T47D (cell line): ENCODE measurements around the gene FGF18.
"Not testable (repeated sequence)": the region's sequence is repeated elsewhere in the genome, so short reads cannot be mapped to it uniquely, and the experiment has no call there.

Experiments used
- DNase-seq, 2 experiments: peaks; one replicate each; pipeline versions ENCODE4 v3.0.0 to v3.0.0-alpha.2; 2011 to 2012; ENCODE audit warnings: low read depth in 1 of 2, low spot score in 1 of 2
- JUND ChIP-seq: IDR thresholded peaks from 2 replicates; pipeline ENCODE4 v1.6.1; 2012; ENCODE audit warnings: low read depth
- in situ Hi-C: cut with HindIII; loops from 2 replicates; pipeline ENCODE4 v1.10.0; 2016; ENCODE audit warnings: low sequenced_read_pairs, low pct_unique_long_range_greater_than_20kb

Gene FGF18

DNA sequence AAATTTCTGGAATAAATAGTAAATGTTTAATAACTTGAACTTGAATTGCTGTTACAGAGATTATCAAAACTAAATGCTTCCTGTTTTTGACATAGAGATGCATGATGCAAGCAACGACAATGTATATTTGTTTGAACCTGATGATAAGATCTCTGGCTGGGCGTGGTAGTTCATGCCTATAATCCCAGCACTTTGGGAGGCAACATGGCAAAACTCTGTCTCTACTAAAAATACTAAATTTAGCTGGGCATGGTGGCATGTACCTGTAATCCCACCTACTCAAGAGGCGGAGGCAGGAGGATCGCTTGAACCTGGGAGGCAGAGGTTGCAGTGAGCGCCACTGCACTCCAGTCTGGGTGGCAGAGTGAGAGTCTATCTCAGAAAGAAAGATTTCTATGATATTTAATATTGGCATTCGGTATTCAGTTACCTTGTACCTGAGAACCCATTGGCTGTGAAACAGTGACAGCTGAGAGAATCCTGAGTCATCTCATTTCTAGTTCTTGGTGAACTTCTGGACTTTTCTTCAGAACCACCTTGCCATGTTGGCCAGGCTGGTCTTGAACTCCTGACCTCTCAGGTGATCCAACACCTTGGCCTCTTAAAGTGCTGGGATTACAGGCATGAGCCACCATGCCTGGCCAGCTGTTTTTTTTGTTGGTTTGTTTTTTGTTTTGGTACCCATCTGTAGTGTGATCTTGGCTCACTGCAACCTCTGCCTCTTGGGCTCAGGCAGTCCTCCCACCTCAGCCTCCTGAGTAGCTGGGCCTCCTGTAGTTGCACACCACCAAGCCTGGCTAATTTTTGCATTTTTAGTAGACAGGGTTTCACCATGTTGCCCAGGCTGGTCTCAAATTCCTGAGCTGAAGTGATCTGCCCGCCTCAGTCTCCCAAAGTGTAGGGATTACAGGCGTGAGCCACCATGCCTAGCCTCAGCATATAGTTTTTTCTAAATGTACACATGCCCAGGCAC is 10.0 kb upstream of the FGF18 start:
- in situ Hi-C loops: no loop called here
- no peak for TF ChIP-seq JUND
- DNase-seq: peak in 1 of 2 experiments; percentile 52

DNA sequence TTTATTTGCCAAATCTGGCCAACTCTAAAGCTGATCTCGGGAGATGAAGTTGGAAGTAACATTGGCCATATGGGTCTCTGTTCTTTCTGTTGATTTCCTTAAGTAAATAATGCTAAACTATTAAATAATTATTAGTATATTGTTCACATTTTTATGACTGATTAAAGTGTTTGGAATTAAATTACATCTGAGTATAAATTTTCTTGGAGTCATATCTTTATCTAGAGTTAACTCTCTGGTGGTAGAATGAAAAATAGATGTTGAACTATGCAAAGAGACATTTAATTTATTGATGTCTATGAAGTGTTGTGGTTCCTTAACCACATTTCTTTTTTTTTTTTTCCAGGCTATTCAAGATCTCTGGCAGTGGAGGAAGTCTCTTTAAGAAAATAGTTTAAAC is 9.3 kb upstream of the FGF18 start:
- no peak for DNase-seq
- no peak for TF ChIP-seq JUND
- in situ Hi-C loops: no loop called here

DNA sequence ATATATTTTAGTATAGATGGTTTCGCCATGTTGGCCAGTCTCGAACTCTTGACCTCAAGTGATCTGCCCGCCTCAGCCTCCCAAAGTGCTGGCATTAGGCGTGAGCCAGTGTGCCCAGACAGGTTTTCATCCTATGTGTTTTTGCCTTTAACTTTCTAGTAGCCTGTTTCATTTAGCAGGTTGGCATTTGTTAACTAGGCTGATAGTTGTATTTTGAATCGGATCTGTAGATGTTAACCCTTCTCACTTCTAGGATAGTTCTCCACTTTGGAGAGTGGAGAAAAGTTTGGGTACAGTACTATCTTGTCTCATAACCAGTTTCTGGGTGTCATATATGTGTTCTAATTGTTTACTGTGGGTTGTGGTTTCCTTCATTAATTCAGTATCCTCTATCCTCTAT is 7.3 kb upstream of the FGF18 start:
- no peak for DNase-seq

DNA sequence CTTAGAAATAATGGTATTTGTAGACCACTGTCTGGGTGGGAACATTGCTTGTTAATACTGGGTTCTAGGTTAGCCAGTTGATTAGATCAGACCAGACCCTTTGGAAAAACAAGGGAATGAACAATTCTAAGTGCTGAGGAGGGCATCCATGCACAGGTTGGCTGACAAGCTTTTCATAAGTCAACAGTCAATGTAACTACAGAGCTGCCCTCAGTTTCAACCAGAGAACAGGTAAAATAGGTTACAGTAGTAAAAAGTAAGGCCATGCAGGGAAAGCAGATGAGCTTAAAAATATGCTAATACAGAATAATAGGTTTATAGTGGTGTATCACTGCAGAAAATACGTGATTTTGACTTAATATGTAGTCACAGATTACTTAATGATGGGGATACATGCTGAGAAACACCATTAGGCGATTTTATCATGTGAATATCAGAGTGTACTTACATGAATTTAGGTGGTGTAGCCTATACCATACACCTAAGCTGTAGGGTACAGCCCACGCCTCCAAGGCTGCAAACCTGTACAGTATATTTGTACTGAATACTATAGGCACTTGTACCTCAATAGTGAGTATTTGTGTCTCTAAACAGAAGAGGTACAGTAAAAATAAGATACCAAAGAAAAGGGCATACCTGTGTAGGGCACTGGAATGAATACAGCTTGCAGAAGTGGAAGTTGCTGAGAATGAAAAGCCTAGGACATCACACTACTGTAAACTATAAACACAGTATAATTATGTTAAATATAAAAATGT is 6.1 kb upstream of the FGF18 start:
- no peak for DNase-seq
- TF ChIP-seq JUND: no peak
- in situ Hi-C loops: no loop called here

More for the DNA sequence above, 7.3 kb upstream of the FGF18 start:
- TF ChIP-seq JUND: no peak
- in situ Hi-C loops: no loop called here

DNA sequence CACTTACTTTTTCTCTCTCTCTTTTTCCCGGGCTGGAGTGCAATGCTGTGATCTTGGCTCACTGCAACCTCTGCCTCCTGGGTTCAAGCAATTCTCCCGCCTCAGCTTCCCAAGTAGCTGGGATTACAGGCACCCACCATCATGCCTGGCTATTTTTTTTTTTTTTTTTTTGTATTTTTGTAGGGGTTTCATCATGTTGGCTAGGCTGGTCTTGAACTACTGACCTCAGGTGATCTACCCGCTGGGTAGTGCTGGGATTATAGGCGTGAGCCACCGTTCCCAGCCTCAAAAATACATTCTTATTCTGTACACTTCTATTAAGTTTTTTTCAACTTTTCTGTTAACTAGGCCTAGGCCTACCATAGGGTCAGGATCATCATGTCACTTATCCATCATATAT is 5.5 kb upstream of the FGF18 start:
- DNase-seq, in situ Hi-C loops: not testable (repeated sequence)

DNA sequence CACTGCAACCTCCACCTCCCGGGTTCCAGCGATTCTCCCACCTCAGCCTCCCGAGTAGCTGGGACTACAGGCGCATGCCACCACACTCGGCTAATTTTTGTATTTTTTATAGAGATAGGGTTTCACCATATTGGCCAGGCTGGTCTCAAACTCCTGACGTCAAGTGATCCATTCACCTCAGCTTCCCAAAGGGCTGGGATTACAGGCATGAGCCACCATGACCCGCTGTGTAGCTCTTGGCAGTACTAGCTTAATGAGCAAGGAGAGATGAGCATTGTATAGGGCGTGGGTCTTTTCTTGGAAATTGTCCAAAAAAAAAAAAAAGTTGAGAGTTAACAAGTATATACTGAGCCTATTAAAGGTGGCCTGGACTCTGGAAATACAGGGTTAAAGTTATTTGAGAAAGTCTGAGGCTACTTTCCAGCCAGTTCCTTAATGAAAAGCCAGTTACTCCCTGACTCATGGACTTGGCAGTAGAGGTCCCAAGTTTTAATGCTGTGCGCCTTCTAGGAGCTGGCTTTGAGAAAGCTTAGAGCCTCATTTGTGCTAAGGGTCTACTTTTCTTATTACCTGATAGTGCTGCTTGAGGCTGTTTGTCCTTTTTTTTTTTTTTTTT is 4.2 kb upstream of the FGF18 start:
- DNase-seq: no peak
- no peak for TF ChIP-seq JUND
- in situ Hi-C loops: no loop called here

DNA sequence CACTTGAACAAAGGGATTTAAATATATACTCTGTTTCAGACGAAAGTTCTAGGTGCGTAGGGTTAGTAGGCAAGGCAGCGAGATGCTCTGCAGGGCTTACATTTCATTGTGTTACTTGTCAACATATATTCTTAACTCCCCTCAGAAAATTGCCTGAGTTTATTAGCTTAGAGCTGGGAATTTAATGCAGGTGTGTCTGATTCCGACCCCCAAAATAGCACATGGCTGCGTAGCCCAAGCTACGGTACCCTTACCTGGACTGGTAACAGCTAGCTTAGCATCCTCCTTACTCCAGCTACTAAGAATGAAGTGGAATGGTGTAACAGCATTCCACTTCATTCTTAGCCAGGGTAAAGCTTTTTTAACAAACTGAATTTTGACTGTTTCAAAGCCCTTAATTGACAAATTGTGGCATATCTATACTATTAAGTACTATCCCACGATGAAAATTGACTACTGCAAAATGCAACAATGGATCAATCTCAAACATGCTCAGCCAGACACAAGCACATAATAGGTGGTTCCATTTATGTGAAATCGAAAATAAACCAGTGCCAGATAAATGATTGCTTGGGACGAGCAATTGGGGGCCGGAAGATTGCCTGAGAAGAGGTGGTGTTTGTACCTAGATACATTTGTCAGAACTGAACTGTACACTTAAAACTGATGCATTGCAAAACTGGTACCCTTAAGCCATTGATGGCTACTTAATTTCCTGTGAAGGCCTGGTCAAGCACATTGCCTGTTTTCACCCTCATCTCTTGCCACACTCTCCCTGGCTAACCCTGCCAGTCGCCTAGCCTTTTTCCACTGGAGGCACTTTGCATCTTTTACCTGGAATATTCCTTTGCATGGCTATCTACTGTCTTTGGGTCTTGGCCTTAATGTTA is 3.0 kb upstream of the FGF18 start:
- in situ Hi-C loops: no loop called here
- TF ChIP-seq JUND: no peak
- no peak for DNase-seq

DNA sequence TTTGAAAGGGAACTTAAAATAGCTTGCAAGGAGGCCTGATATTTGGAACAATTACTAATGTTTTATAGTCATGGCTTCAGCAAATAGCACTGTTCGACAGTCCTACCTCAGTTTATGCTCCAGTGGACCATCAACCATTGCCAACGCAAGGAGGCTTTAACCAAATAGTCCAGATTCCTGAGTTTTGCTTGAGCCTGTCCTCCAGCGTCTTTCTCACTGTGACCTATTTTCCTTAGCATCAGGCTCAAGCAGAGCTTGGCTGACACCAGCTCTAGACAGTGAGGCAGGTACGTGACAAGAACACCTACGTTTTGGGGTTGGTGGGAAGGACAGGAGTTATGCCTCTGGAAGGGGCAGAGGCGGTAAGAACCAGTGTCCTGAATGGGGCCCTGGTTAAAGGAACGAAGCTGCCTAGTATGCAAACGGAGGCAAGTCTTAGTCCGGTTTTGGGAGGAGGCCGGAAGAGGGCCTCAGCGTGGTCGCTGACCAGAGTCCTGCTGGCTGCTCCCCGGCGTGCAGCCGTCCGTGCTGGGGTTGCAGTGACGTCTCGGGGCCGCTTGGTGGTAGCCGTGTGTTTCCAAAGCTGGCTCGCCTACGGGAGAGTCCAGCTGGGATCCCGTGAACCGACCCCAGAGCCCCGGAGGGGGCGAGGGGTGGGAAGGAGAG is 998 bp upstream of the FGF18 start:
- no peak for TF ChIP-seq JUND
- in situ Hi-C loops: no loop called here
- DNase-seq: peak; percentile 90 to 98

DNA sequence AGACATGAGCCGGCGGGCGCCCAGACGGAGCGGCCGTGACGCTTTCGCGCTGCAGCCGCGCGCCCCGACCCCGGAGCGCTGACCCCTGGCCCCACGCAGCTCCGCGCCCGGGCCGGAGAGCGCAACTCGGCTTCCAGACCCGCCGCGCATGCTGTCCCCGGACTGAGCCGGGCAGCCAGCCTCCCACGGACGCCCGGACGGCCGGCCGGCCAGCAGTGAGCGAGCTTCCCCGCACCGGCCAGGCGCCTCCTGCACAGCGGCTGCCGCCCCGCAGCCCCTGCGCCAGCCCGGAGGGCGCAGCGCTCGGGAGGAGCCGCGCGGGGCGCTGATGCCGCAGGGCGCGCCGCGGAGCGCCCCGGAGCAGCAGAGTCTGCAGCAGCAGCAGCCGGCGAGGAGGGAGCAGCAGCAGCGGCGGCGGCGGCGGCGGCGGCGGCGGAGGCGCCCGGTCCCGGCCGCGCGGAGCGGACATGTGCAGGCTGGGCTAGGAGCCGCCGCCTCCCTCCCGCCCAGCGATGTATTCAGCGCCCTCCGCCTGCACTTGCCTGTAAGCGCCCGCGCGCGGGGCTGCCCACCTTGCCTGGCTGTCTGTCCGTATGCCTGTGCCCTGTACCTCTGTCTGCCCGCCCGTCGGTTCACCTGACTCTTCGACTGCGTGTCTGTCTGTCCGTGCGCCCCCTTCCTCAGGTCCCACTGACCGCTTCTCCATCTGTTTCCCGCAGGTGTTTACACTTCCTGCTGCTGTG is 412 bp downstream of the FGF18 start:
- in situ Hi-C loops: no loop called here
- DNase-seq: peak; percentile 31 to 62
- no peak for TF ChIP-seq JUND

DNA sequence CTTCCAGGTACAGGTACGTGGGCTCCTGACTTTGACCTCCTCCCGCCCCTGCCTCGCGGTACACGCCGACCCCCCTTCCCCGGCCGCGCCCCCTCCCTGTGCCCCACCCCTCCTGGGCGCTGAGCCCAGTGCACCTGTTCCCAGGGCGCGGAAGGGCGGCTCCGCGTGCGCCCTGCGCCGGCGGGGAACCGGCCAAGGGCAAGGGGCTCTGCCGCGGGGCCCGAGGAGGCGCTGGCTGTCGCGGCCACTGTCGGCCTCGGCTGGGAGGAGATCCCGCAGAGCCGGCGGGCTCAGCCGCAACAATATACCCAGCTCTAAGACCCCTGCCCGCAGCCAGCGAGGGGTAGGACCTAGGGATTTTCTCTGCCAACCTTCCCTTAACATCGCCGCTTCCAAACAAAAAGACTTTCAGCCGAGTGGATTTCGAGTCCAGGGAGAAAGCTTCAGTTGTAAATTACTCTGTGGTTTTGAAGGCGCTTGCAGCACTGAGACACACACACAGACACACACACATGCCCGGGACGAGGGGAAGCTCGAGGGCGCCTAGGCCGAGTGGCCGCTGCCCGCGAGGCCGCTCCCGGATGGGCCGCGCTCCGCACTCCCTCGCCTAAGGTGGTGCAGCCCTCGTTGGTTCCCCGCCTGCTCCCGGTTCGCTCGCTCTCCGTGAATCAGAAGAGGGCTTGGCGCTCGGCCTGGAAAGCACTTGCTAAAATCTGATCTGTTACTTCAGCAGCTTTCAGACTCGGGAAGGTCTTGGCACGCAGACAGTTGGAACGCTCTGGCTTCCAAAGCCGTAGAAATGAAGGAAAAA is 1.2 kb downstream of the FGF18 start:
- no peak for DNase-seq
- no peak for TF ChIP-seq JUND
- in situ Hi-C loops: no loop called here
